ENCODE data around the gene MAPRE2. TPM values are rescaled to one million over a fixed set of nuclear protein-coding genes. Genes with fewer than 3 reads are reported as not detected.

Gene MAPRE2
- total RNA-seq, 2 experiments from 2014 or later = 40.2 to 49.0 TPM

- Mint-ChIP-seq H3K27me3 (no peaks in the 10 kb centered on the region), H3K36me3 (peaks cover 14% of the 10 kb centered on the region), H3K4me1 (peaks cover 10% of the 10 kb centered on the region), H3K4me3 (no peak overlapping the region), H3K9me3 (ENCODE audit: low read depth) (no peaks in the 10 kb centered on the region), H3K27ac (no peak overlapping the region)
- ATAC-seq (no peak), DNase-seq (no peak)
- CTCF ChIA-PET = no interaction called here
Observed at GRCh38 chr18:35076135-35076924, 35.1 kb downstream of the MAPRE2 start.

GRCh38 chr18:35077937-35078336 lies 36.7 kb downstream of the MAPRE2 start:
- Mint-ChIP-seq H3K36me3 (peaks cover 9% of the 10 kb centered on the region), H3K4me3 (no peak overlapping the region), H3K4me1 (peaks cover 2% of the 10 kb centered on the region), H3K27me3 (no peaks in the 10 kb centered on the region), H3K27ac (no peak overlapping the region), H3K9me3 (ENCODE audit: low read depth) (no peaks in the 10 kb centered on the region)
- ATAC-seq (no peak), DNase-seq (no peak)
- CTCF ChIA-PET = no interaction called here

GRCh38 chr18:35080058-35080457 lies 38.8 kb downstream of the MAPRE2 start:
- Mint-ChIP-seq H3K36me3 (peaks cover 9% of the 10 kb centered on the region), H3K27ac (no peak overlapping the region), H3K27me3 (no peaks in the 10 kb centered on the region), H3K4me1 (peaks cover 2% of the 10 kb centered on the region), H3K9me3 (ENCODE audit: low read depth) (no peaks in the 10 kb centered on the region), H3K4me3 (no peak overlapping the region)
- DNase-seq = no peak
- no peak for ATAC-seq
- CTCF ChIA-PET = no interaction called here

GRCh38 chr18:35083174-35083712 lies 42.0 kb downstream of the MAPRE2 start:
- CTCF ChIA-PET = no interaction called here
- Mint-ChIP-seq H3K36me3 (peaks cover 8% of the 10 kb centered on the region), H3K27me3 (no peaks in the 10 kb centered on the region), H3K4me1 (no peaks in the 10 kb centered on the region), H3K4me3 (no peak overlapping the region), H3K27ac (no peak overlapping the region), H3K9me3 (ENCODE audit: low read depth) (no peaks in the 10 kb centered on the region)
- ATAC-seq (no peak), DNase-seq (no peak)

- Mint-ChIP-seq H3K9me3 (ENCODE audit: low read depth) (no peaks in the 10 kb centered on the region), H3K27me3 (no peaks in the 10 kb centered on the region), H3K4me3 (no peak overlapping the region), H3K36me3 (peaks cover 9% of the 10 kb centered on the region), H3K4me1 (peaks cover 2% of the 10 kb centered on the region), H3K27ac (no peak overlapping the region)
- no peak for DNase-seq
- ATAC-seq = no peak
- CTCF ChIA-PET = no interaction called here
Observed at GRCh38 chr18:35084494-35085449, 43.6 kb downstream of the MAPRE2 start.

- ATAC-seq (no peak), DNase-seq (no peak)
- CTCF ChIA-PET = no interaction called here
- H3K4me1 Mint-ChIP-seq = peaks cover 2% of the 10 kb centered on the region
- H3K27ac Mint-ChIP-seq = no peak overlapping the region
- no peaks in the 10 kb centered on the region for H3K9me3 Mint-ChIP-seq (ENCODE audit: low read depth)
- no peaks in the 10 kb centered on the region for H3K27me3 Mint-ChIP-seq
- H3K36me3 Mint-ChIP-seq = peaks cover 10% of the 10 kb centered on the region
- no peak overlapping the region for H3K4me3 Mint-ChIP-seq
Observed at GRCh38 chr18:35085450-35086380, 44.5 kb downstream of the MAPRE2 start.

GRCh38 chr18:35086704-35087103 lies 45.5 kb downstream of the MAPRE2 start:
- DNase-seq (no peak), ATAC-seq (no peak)
- peaks cover 2% of the 10 kb centered on the region for H3K4me1 Mint-ChIP-seq
- CTCF ChIA-PET = interaction anchor here (0.9 kb wide), 2 partner anchors 10 to 57 kb away, joined by 3 read pairs; no protein-coding TSS in a partner anchor
- peaks cover 10% of the 10 kb centered on the region for H3K36me3 Mint-ChIP-seq
- no peaks in the 10 kb centered on the region for H3K27me3 Mint-ChIP-seq
- no peaks in the 10 kb centered on the region for H3K9me3 Mint-ChIP-seq (ENCODE audit: low read depth)
- H3K27ac Mint-ChIP-seq = no peak overlapping the region
- no peak overlapping the region for H3K4me3 Mint-ChIP-seq

- Mint-ChIP-seq H3K27me3 (no peaks in the 10 kb centered on the region), H3K4me1 (peaks cover 2% of the 10 kb centered on the region), H3K9me3 (ENCODE audit: low read depth) (no peaks in the 10 kb centered on the region), H3K4me3 (no peak overlapping the region), H3K36me3 (peaks cover 6% of the 10 kb centered on the region), H3K27ac (no peak overlapping the region)
- no peak for DNase-seq
- CTCF ChIA-PET = interaction anchor here (0.9 kb wide), 2 partner anchors 9 to 56 kb away, joined by 3 read pairs; no protein-coding TSS in a partner anchor
- ATAC-seq = no peak
Observed at GRCh38 chr18:35087726-35088125, 46.5 kb downstream of the MAPRE2 start.

- no peak overlapping the region for H3K4me3 Mint-ChIP-seq
- CTCF ChIA-PET = no interaction called here
- no peak for ATAC-seq
- H3K4me1 Mint-ChIP-seq = peaks cover 2% of the 10 kb centered on the region
- peaks cover 6% of the 10 kb centered on the region for H3K36me3 Mint-ChIP-seq
- H3K27ac Mint-ChIP-seq = no peak overlapping the region
- no peak for DNase-seq
- no peaks in the 10 kb centered on the region for H3K9me3 Mint-ChIP-seq (ENCODE audit: low read depth)
- H3K27me3 Mint-ChIP-seq = no peaks in the 10 kb centered on the region
Observed at GRCh38 chr18:35088921-35089320, 47.7 kb downstream of the MAPRE2 start.

- peaks cover 6% of the 10 kb centered on the region for H3K36me3 Mint-ChIP-seq
Observed at GRCh38 chr18:35089382-35089781, 48.2 kb downstream of the MAPRE2 start.

GRCh38 chr18:35089891-35090550 lies 48.8 kb downstream of the MAPRE2 start:
- Mint-ChIP-seq H3K27me3 (no peaks in the 10 kb centered on the region), H3K27ac (no peak overlapping the region), H3K9me3 (ENCODE audit: low read depth) (no peaks in the 10 kb centered on the region), H3K4me3 (no peak overlapping the region), H3K36me3 (peaks cover 6% of the 10 kb centered on the region), H3K4me1 (peaks cover 2% of the 10 kb centered on the region)
- DNase-seq (no peak), ATAC-seq (no peak)
- CTCF ChIA-PET = no interaction called here

More at GRCh38 chr18:35089382-35089781, 48.2 kb downstream of the MAPRE2 start:
- Mint-ChIP-seq H3K4me1 (peaks cover 2% of the 10 kb centered on the region), H3K27me3 (no peaks in the 10 kb centered on the region), H3K9me3 (ENCODE audit: low read depth) (no peaks in the 10 kb centered on the region), H3K4me3 (no peak overlapping the region), H3K27ac (no peak overlapping the region)
- DNase-seq = no peak
- CTCF ChIA-PET = no interaction called here
- ATAC-seq = no peak

- no peaks in the 10 kb centered on the region for H3K9me3 Mint-ChIP-seq (ENCODE audit: low read depth)
- H3K36me3 Mint-ChIP-seq = peaks cover 5% of the 10 kb centered on the region
- no peak overlapping the region for H3K4me3 Mint-ChIP-seq
- H3K4me1 Mint-ChIP-seq = peaks cover 5% of the 10 kb centered on the region
- no peak for ATAC-seq
- DNase-seq = no peak
- no peaks in the 10 kb centered on the region for H3K27me3 Mint-ChIP-seq
- no peak overlapping the region for H3K27ac Mint-ChIP-seq
- CTCF ChIA-PET = no interaction called here
Observed at GRCh38 chr18:35091841-35092240, 50.6 kb downstream of the MAPRE2 start.

Measured in activated CD8-positive, alpha-beta memory T cell treated with anti-CD3 and anti-CD28 coated beads, Interleukin-2, amount 10 ng/mL, durations not matched to agents 7 days and 5 days (primary cell).